ENCODE results near the gene HOPX.

- TF ChIP-seq, protein P1, sequence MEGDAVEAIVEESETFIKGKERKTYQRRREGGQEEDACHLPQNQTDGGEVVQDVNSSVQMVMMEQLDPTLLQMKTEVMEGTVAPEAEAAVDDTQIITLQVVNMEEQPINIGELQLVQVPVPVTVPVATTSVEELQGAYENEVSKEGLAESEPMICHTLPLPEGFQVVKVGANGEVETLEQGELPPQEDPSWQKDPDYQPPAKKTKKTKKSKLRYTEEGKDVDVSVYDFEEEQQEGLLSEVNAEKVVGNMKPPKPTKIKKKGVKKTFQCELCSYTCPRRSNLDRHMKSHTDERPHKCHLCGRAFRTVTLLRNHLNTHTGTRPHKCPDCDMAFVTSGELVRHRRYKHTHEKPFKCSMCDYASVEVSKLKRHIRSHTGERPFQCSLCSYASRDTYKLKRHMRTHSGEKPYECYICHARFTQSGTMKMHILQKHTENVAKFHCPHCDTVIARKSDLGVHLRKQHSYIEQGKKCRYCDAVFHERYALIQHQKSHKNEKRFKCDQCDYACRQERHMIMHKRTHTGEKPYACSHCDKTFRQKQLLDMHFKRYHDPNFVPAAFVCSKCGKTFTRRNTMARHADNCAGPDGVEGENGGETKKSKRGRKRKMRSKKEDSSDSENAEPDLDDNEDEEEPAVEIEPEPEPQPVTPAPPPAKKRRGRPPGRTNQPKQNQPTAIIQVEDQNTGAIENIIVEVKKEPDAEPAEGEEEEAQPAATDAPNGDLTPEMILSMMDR (IDR thresholded peaks at IDR 0.05) = no peak
- TF ChIP-seq EP300 (IDR thresholded peaks at IDR 0.05) (no peak), POLR2AphosphoS5 (IDR thresholded peaks at IDR 0.05) (no peak)
Observed at GRCh38 chr4:56606385-56606784, 74.7 kb downstream of the HOPX start.

Data from stomach (tissue), 4 donors.